OCI-LY1 (cell line): ENCODE measurements around the gene SH3D21.

ENCODE experiments used
- CTCF ChIP-seq: fragments of 200-600 bp; sonication (generic), shearing (Covaris generic); IDR thresholded peaks from 2 replicates; pipeline ENCODE4 v1.5.1; 2017; ENCODE audit warnings: mild to moderate bottlenecking, antibody characterized with exemption, low read length, moderate library complexity, mixed read lengths
- EZH2 ChIP-seq: fragments of 200-600 bp; sonication (generic), shearing (Covaris generic); IDR thresholded peaks from 2 replicates; pipeline ENCODE4 v1.8.0; 2017; ENCODE audit warnings: borderline replicate concordance, mixed run types, mild to moderate bottlenecking, antibody characterized with exemption, low read length, moderate library complexity, mixed read lengths

GRCh38 chr1:36328713-36329112, 22.5 kb downstream of the SH3D21 start:
- no peak for TF ChIP-seq CTCF
- no peak for TF ChIP-seq EZH2
